ENCODE data around the gene C6orf132.

GRCh38 chr6:42177514-42178364, 35.3 kb upstream of the C6orf132 start:
- TF ChIP-seq POLR2AphosphoS5 (IDR thresholded peaks at IDR 0.05; ENCODE audit: low read depth, low read length) (no peak), POLR2A (IDR thresholded peaks at IDR 0.05; ENCODE audit: low read depth, low read length) (no peak)

Measured in GM12891 (cell line).